ENCODE measurements around the gene SPOUT1.

DNA sequence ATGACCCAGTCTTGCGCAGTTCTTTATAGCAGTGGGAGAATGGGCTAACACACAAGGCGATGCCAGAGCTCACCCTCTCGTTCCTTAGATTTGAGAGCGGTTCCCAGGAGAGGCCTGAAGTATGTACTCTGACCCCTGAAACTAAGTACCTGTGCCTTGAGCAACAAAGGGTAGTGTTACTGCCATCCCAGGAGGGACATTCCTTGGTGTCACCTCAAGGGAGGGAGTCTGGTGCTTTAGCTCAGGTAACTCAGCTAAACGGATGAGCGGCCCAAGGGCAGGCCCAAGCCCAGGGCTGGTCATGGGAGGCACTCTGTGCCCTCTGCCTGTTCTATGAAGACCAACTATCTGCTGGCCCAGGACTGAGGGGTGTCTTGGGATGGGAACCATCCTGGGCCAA lies 31.9 kb upstream of the SPOUT1 start:
- TF ChIP-seq, protein P1, sequence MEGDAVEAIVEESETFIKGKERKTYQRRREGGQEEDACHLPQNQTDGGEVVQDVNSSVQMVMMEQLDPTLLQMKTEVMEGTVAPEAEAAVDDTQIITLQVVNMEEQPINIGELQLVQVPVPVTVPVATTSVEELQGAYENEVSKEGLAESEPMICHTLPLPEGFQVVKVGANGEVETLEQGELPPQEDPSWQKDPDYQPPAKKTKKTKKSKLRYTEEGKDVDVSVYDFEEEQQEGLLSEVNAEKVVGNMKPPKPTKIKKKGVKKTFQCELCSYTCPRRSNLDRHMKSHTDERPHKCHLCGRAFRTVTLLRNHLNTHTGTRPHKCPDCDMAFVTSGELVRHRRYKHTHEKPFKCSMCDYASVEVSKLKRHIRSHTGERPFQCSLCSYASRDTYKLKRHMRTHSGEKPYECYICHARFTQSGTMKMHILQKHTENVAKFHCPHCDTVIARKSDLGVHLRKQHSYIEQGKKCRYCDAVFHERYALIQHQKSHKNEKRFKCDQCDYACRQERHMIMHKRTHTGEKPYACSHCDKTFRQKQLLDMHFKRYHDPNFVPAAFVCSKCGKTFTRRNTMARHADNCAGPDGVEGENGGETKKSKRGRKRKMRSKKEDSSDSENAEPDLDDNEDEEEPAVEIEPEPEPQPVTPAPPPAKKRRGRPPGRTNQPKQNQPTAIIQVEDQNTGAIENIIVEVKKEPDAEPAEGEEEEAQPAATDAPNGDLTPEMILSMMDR (IDR thresholded peaks at IDR 0.05): no peak
- no peak for TF ChIP-seq POLR2A (IDR thresholded peaks at IDR 0.05)
